Stimulated activated CD4-positive, alpha-beta T cell treated with anti-CD3 and anti-CD28 coated beads, TNF-alpha, amount 100 ng/mL, for 1 hour (primary cell): Measurements from ENCODE around the gene KCNF1.

Experiments
- DNase-seq, 3 donors: peaks; one replicate each; pipeline ENCODE4 v3.0.0-alpha.2; 2020; ENCODE audit warnings: low read depth in 3 of 3, low spot score in 1 of 3

Gene KCNF1

GRCh38 chr2:10880586-10881321 lies 31.0 kb upstream of the KCNF1 start:
- no peak for DNase-seq

DNA sequence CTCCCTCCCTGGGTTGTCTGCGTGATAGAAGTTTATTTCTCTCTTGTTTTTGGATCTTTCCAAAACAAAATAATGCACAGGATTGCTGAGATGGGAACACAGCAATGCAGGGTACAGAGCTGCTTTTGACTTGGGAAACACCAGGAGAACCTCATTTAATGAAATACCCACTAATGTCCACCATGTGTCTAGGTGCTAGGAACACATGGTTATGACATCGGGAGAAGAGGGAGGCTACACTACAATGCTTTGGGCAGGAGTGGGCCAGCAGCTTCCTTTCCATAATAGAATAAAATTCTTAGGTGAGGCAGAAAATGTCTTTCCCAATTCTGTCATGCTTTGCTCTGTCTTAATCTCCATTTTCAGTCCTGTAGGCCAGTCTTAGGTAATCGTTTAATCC lies 29.2 kb upstream of the KCNF1 start:
- no peak for DNase-seq

DNA sequence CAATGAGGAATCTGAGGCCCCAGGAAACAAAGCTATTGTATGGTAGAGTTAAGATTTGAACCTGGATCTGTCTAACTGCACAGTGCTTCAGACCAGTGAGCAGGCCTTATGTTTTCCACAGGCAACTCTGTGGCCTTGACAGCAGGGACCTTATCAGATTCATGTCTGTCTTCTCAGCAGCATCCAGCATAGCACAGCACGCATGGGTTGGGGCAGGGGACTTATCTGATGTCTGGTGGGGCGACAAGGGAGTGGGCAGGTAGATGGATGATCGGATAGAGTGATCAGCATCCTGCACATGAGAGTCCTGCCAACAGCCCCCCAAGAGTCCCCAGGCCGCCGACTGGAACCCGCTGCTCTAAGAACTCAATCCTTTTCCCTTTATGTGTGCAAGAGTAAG lies 28.7 kb upstream of the KCNF1 start:
- DNase-seq = no peak

- no peak for DNase-seq
Observed at GRCh38 chr2:10883801-10884478, 27.8 kb upstream of the KCNF1 start.

DNA sequence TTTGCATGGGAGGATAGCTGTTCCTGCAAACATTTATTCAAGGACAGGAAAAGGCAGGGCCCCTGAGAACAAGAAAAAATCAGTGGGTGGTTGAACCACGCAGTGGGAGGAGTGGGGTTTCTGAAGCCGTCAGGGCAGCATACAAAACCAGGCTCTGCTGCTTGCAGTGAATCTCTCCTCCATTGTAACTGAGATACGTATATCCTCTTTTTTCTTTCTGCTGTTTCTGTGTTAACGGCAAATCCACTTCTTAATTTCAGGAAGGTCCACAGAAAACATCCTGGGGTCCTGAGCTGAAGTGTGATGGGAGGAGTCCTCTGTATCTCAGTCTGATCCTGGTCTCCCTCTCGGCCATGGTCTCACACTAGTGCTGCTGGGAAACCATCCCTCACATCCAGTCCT lies 27.2 kb upstream of the KCNF1 start:
- DNase-seq = no peak

- no peak for DNase-seq
Observed at GRCh38 chr2:10885094-10885860, 26.5 kb upstream of the KCNF1 start.

- DNase-seq = no peak
Observed at GRCh38 chr2:10887476-10887875, 24.3 kb upstream of the KCNF1 start.

DNA sequence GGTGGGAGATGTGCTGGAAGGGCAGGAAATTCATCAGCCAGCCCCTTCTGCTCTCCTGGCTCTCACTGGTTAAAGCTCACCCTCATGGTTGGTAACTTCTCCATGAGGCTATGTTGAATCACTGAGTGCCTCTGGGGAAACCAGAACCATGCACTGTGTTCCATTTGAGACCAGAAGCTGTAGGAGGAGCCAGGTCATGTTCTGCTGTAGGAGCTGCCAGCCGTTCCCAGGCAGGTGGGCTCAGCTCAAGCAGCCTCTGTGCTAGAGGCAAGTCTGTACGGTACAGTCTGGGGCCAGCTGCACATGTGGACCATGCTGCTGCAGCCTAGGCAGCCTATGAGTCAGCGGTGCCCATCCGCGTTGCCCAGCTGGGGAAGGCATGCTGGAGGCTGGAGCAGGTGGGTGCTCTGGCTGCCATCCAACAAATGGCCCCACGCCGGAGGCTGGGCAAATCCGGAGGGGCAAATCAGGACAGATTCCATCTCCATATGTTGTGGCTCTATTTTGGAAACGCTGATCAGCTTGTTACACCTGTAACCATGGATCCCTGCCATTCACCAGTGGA lies 22.0 kb upstream of the KCNF1 start:
- DNase-seq = no peak

GRCh38 chr2:10890706-10891270 lies 20.9 kb upstream of the KCNF1 start:
- no peak for DNase-seq

DNA sequence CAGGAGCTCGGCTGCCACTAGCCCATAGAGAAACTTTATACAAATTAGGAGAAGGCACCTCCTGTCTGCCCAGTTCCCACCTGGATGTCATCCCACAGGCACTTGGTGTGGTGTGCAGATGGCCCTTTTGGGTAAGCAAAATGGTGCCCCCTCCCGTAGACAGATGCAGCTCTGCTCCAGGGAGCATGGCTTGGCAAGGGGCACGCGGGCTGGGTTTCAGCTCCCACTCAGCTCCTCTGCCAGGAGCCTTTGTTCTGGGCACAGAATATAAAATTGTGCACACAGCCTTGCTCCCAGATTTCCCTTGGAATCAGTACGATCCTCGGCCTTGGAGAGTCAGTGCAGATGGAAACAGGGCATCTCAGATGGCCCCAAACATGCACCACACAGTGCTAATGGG lies 20.3 kb upstream of the KCNF1 start:
- DNase-seq = no peak

DNA sequence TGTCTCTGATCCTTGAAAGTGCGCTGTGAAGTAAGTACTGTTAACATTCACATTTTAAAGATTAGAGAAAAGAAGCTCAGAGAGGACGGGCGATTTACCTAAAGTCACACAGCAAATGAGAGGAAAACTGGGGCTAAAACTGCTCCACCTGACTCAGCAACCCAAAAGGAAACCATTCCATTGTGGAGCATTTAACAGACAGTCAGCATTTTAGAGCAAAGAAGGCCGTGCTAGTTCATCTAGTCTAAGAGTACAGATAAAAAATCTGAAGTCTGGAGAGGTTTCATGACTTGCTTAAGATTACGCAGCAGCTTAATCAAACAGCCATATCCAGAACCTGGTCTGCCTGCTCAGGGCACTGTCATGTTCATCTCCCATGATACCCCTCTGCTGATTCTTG lies 19.9 kb upstream of the KCNF1 start:
- no peak for DNase-seq

- DNase-seq = no peak
Observed at GRCh38 chr2:10892316-10892715, 19.4 kb upstream of the KCNF1 start.

DNA sequence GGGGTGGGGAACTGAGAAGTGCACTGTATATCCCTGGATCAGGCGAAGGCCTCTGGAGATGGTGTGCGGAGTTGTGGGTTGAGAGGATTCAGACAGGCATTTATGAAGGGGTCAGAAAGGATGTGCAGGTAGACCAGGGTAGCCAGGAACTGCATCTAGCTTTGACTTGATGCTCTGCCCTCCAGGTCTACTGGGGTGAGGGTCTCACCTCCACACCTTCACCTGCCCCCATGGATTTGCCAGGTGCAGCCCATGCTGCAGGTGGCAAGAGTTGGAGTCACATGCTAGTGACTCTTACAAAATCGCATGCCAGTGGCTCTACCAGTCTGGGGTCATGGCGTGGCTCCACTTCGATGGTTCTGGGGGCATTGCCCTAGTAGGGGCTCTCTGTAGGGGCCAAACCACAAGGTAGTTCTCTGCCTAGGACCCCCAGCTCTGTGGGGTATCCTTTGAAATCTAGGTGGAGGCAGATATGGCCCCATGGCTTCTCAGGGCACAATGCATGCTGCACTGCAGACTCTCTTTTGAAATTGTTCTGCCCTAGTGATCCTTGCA lies 18.9 kb upstream of the KCNF1 start:
- no peak for DNase-seq

- no peak for DNase-seq
Observed at GRCh38 chr2:10894264-10894935, 17.3 kb upstream of the KCNF1 start.

DNA sequence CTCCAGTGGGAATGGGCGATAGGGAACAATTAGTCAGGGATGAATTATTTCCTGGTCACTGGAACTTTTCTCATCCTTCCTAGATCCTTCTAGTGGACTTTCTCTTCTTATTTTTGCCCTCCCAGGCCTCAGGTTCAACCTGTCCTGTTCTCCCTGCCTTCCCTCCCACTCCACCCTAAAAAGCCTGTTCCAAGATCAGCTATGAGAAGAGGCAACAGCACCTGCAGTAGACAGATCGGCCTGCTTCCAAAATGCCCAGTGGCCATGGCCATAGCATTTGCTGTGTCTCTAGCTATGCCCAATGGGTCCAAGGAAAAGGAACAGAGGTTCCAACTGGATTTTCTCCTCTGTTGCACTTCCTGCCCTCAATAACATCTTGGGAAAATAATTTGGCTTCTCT lies 16.5 kb upstream of the KCNF1 start:
- no peak for DNase-seq

DNA sequence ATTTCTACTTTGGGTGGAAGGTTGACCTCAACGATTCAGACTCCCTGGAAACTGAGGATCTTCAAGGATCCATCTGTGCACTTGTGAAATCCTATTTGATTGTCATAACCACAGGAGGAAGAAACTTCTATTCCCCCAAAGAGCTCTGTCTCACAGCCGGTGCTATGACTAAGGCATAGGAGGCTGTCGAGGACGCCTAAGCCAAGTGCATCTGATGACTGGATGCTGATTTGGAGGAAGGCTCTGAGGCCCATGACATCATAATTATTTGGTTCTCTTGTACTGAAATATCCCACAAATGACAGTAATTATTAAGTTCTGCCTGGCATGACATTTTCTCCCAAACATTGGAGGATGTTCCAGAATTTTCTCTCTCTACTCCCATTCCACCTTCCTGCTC lies 13.8 kb upstream of the KCNF1 start:
- no peak for DNase-seq

DNA sequence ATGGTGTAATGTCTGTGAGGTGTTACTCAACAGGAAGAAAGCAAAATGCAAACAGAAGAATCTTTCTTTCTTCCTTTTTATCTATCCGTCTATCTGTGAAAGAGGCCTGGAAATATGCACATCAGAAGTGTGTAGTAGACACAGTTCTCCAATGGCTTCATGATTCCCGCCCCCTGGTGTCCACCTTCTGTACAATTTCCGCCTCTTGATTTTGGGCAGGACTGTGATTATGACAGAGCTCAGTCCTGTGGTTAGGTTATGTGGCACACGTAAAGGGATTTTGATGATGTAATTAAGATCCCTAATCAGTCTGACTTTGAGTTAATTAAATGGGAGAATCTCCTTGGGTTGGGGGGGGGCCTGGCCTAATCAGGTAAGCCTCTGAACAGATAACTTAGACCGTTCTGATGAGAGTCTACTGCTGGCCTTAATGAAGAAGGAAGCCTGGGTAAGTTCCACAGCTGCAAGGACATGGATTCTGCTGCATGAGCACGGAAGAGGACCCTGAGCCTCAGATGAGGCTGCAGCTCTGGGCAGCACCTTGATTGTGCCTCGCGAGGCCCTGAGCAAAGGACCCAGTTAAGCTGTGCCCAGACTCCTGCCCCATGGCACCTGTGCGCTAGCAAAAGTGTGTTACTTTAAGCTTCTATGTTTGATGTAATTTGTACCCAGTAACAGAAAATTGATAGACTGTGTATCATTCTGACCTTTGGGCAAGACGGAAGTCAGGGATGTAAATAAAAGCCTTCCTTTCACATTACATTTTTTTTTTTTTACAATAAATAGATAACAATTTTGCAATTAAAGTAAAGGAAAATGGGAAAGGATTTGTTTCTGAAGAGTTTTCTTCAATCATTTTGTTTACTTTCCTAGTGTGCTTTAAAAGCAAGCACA lies 11.3 kb upstream of the KCNF1 start:
- DNase-seq = no peak

- DNase-seq = no peak
Observed at GRCh38 chr2:10901160-10901939, 10.4 kb upstream of the KCNF1 start.

- no peak for DNase-seq
Observed at GRCh38 chr2:10903861-10904210, 7.9 kb upstream of the KCNF1 start.
